Measurements from ENCODE around the gene LRGUK.
"Not testable (repeated sequence)": the region's sequence is repeated elsewhere in the genome, so short reads cannot be mapped to it uniquely, and the experiment has no call there.

The LRGUK gene

DNA sequence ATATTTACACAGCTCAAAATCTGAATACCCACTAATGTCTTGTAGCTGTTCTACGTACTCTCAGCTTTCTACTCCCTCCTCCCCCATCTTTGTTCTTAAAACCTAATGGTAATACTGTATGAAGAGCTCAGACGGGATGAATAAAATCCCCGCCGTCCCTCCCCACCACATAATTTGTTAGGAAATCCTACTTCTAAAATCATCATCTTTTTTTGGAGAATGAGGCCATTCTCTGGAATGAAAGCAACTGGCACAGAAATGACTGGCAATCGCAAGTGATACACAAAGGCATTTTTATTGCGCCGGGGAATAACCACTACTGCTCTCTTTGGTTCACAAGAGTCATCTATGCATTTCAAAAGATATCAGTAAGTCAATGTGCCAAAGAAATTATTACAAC lies 162.3 kb downstream of the LRGUK start:
- no peak for TF ChIP-seq CTCF (IDR thresholded peaks at IDR 0.05; ENCODE audit: extremely low read depth, missing control alignments)
- no peak for DNase-seq (ENCODE audit: low spot score)

DNA sequence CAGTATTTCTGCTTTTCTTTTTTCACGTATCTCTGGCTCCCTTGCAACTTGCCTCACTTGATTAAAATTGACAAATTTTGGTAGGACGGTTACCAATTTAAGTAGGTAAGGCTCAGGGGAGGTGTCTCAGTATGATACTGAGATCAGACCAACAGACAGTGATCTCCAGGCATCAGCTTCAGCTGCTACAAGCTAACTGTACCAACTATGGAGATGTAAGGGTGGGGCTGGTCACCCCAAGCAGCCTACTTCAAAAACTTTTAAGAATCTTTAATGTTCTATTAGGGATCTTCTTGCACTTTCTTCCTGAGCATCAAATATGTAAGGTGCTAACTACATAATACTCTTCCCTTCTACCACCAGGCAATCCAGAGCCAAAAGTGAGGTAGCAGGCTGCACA lies 162.7 kb downstream of the LRGUK start:
- no peak for DNase-seq (ENCODE audit: low spot score)
- TF ChIP-seq CTCF (IDR thresholded peaks at IDR 0.05; ENCODE audit: extremely low read depth, missing control alignments) = no peak

GRCh38 chr7:134290286-134290685 lies 163.1 kb downstream of the LRGUK start:
- no peak for TF ChIP-seq CTCF (IDR thresholded peaks at IDR 0.05; ENCODE audit: extremely low read depth, missing control alignments)
- no peak for DNase-seq (ENCODE audit: low spot score)

GRCh38 chr7:134293002-134293740 lies 166.0 kb downstream of the LRGUK start:
- TF ChIP-seq CTCF (IDR thresholded peaks at IDR 0.05; ENCODE audit: extremely low read depth, missing control alignments) = no peak
- peak; percentile 75 for DNase-seq (ENCODE audit: low spot score)

GRCh38 chr7:134295982-134296381 lies 168.8 kb downstream of the LRGUK start:
- DNase-seq (ENCODE audit: low spot score) = not testable (repeated sequence)

GRCh38 chr7:134297489-134297888 lies 170.3 kb downstream of the LRGUK start:
- DNase-seq (ENCODE audit: low spot score) = no peak
- no peak for TF ChIP-seq CTCF (IDR thresholded peaks at IDR 0.05; ENCODE audit: extremely low read depth, missing control alignments)

DNA sequence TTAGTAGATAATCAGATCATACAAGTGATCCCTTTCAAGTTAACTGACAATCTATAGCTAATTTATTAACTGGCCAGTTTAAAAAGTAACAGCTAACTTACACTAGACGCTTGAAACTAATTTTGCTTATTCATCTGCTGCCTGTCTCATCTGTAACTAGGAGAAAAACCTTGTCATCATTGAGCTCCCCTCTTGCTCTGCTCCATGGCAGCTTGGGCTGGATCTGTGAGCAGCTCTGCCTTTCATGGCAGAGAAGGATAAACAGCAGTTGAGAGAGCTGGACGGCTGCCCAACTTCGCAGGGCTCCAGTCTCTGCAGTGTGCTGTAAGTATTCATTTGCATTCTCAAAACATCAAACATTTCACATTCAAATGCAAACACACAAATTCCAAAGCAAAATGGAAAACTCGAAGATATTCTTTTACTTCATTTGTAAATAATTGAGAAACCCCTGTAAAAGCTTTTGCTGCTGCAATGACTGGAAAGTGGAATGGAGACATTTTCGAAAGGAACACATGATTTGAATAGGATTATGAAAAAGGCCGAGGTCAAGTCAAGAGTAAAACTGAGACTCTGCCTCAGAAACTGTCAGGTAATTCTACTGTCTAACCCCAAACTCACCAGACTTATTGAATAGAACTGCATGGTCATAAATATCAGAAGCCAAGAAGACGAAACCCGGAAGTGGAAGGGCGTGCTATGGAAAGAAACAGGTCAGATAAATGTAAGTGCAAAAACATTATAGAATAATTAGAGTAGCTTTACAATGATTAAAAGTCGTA lies 172.0 kb downstream of the LRGUK start:
- no peak for TF ChIP-seq CTCF (IDR thresholded peaks at IDR 0.05; ENCODE audit: extremely low read depth, missing control alignments)
- DNase-seq (ENCODE audit: low spot score) = no peak
